GM13976 (cell line): ENCODE data around the gene SORBS2.
"Not testable (repeated sequence)": the region's sequence is repeated elsewhere in the genome, so short reads cannot be mapped to it uniquely, and the experiment has no call there.

Experiments used
- DNase-seq: peaks from one replicate; pipeline ENCODE4 v3.0.0; 2012; ENCODE audit warnings: low spot score
- CTCF ChIP-seq: IDR thresholded peaks from 2 replicates; pipeline ENCODE4 v1.5.1; 2012; ENCODE audit warnings: borderline replicate concordance, mild to moderate bottlenecking; ENCODE audit not compliant: insufficient read depth; ENCODE audit errors: extremely low read depth, missing control alignments, control extremely low read depth
- in situ Hi-C: fragments of 300-500 bp; cut with MboI; formaldehyde crosslinking; loops from one replicate; pipeline ENCODE4 v1.12.0; 2022; ENCODE audit warnings: low sequenced_read_pairs, mixed read lengths, inconsistent platforms; ENCODE audit not compliant: unreplicated experiment

The SORBS2 gene

GRCh38 chr4:185564349-185564748, 247.6 kb downstream of the SORBS2 start:
- no peak for TF ChIP-seq CTCF
- DNase-seq: no peak
- in situ Hi-C loops: no loop called here

- in situ Hi-C loops: no loop called here
- TF ChIP-seq CTCF: no peak
- DNase-seq: no peak
Observed at GRCh38 chr4:185562531-185562930, 249.5 kb downstream of the SORBS2 start.

GRCh38 chr4:185560316-185560715, 251.7 kb downstream of the SORBS2 start:
- no peak for TF ChIP-seq CTCF
- in situ Hi-C loops: no loop called here
- no peak for DNase-seq

GRCh38 chr4:185559915-185560281, 252.1 kb downstream of the SORBS2 start:
- no peak for TF ChIP-seq CTCF
- in situ Hi-C loops: no loop called here
- DNase-seq: no peak

GRCh38 chr4:185559251-185559914, 252.6 kb downstream of the SORBS2 start:
- DNase-seq, in situ Hi-C loops: not testable (repeated sequence)

- in situ Hi-C loops: no loop called here
- DNase-seq: no peak
- TF ChIP-seq CTCF: no peak
Observed at GRCh38 chr4:185554365-185555126, 257.4 kb downstream of the SORBS2 start.

GRCh38 chr4:185552254-185552653, 259.7 kb downstream of the SORBS2 start:
- in situ Hi-C loops: no loop called here
- no peak for TF ChIP-seq CTCF
- DNase-seq: no peak
